Measurements from ENCODE around the gene ERI3. TPM values are rescaled to one million over a fixed set of nuclear protein-coding genes. Genes with fewer than 3 reads are reported as not detected.

ERI3 gene
- total RNA-seq, 1 donor from 2014 or later, result 96.1 TPM

DNA sequence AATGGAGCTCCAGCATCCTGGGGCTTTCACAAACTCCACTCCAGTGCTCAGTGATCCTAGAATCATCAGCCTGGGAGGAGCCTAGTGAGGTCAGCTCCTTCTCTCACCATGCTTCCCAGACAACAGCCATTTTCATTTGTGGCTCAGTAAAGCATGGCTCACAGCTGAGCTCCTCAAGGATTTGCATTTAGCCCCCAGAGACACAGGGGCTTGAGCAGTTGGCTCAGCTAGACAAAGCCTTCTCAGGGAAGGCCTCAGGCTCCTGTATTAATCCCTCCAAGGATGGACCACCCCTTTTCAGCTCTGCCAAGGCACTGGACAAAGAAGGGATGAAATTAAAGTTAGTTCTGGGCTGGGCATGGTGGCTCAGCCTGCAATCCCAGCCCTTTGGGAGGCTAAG lies 39.5 kb downstream of the ERI3 start:
- no peaks in the 10 kb centered on the region for H3K27me3 Mint-ChIP-seq
- peaks cover 22% of the 10 kb centered on the region for H3K36me3 Mint-ChIP-seq (ENCODE audit: insufficient read depth)
- H3K27ac Mint-ChIP-seq, result peak overlapping the region; percentile 41
- H3K9me3 Mint-ChIP-seq (ENCODE audit: low read depth), result no peaks in the 10 kb centered on the region
- TF ChIP-seq, protein P1, sequence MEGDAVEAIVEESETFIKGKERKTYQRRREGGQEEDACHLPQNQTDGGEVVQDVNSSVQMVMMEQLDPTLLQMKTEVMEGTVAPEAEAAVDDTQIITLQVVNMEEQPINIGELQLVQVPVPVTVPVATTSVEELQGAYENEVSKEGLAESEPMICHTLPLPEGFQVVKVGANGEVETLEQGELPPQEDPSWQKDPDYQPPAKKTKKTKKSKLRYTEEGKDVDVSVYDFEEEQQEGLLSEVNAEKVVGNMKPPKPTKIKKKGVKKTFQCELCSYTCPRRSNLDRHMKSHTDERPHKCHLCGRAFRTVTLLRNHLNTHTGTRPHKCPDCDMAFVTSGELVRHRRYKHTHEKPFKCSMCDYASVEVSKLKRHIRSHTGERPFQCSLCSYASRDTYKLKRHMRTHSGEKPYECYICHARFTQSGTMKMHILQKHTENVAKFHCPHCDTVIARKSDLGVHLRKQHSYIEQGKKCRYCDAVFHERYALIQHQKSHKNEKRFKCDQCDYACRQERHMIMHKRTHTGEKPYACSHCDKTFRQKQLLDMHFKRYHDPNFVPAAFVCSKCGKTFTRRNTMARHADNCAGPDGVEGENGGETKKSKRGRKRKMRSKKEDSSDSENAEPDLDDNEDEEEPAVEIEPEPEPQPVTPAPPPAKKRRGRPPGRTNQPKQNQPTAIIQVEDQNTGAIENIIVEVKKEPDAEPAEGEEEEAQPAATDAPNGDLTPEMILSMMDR (IDR thresholded peaks at IDR 0.05; ENCODE audit: unreplicated experiment), result no peak
- peaks cover 32% of the 10 kb centered on the region for H3K4me1 Mint-ChIP-seq (ENCODE audit: low read depth)
- no peak for DNase-seq (ENCODE audit: low spot score, unreplicated experiment)
- no peak overlapping the region for H3K4me3 Mint-ChIP-seq (ENCODE audit: low read depth)

DNA sequence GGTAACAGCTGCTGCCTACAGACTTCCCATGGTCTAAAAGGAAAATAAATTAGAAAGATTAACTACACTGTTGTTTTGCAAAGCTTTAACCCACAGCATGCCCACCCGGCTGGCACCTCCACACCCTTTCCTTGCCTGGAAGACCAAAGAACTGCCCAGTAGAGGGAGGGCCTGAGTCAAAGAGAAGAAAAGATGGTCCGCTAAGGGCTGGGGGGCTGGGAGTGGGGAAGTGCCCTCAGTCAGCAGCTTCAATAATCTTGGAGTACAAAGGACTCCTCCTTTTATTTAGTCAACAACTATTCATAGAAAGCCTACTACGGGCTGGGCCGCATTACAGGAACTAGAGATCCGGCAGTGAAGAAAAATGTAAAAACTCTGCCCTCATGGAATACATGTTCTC lies 40.6 kb downstream of the ERI3 start:
- peaks cover 32% of the 10 kb centered on the region for H3K4me1 Mint-ChIP-seq (ENCODE audit: low read depth)
- peaks cover 26% of the 10 kb centered on the region for H3K36me3 Mint-ChIP-seq (ENCODE audit: insufficient read depth)
- no peaks in the 10 kb centered on the region for H3K27me3 Mint-ChIP-seq
- TF ChIP-seq, protein P1 (IDR thresholded peaks at IDR 0.05; ENCODE audit: unreplicated experiment), result no peak
- H3K9me3 Mint-ChIP-seq (ENCODE audit: low read depth), result no peaks in the 10 kb centered on the region
- no peak overlapping the region for H3K4me3 Mint-ChIP-seq (ENCODE audit: low read depth)
- DNase-seq (ENCODE audit: low spot score, unreplicated experiment), result no peak
- H3K27ac Mint-ChIP-seq, result no peak overlapping the region

DNA sequence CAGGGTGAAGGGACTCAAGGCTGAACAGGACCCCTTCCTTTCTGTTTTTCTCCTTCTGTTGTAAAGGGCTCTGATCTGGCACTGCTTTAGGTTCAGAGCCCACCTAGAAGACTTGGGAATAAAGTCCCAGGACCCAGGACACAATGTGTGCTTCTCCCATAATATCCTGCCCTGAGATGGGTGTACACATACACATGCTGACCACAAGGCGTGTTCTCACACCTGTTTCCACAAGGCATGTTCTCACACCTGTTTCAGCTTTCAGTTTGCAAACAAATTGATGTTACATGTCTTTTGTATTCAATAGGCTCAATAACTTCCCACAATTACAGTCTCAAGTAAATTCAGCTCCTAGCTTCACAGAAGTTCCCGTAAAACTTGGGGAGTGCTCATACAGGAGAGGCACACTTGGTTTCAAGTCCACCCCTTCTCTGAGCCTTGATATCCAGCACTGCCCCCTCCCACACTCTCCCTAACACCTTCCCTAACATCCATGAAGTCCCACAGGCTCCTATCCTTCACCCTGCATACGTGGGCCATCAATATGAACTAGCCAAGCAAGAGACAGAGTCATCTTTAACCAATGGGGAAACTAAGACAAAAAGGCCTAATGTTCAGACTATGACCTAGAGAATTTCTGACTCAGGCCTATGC lies 41.7 kb downstream of the ERI3 start:
- no peaks in the 10 kb centered on the region for H3K9me3 Mint-ChIP-seq (ENCODE audit: low read depth)
- no peak overlapping the region for H3K4me3 Mint-ChIP-seq (ENCODE audit: low read depth)
- H3K27me3 Mint-ChIP-seq, result no peaks in the 10 kb centered on the region
- H3K36me3 Mint-ChIP-seq (ENCODE audit: insufficient read depth), result peaks cover 24% of the 10 kb centered on the region
- TF ChIP-seq, protein P1 (IDR thresholded peaks at IDR 0.05; ENCODE audit: unreplicated experiment), result no peak
- H3K4me1 Mint-ChIP-seq (ENCODE audit: low read depth), result peaks cover 38% of the 10 kb centered on the region
- H3K27ac Mint-ChIP-seq, result peak overlapping the region; percentile 87
- DNase-seq (ENCODE audit: low spot score, unreplicated experiment), result no peak

DNA sequence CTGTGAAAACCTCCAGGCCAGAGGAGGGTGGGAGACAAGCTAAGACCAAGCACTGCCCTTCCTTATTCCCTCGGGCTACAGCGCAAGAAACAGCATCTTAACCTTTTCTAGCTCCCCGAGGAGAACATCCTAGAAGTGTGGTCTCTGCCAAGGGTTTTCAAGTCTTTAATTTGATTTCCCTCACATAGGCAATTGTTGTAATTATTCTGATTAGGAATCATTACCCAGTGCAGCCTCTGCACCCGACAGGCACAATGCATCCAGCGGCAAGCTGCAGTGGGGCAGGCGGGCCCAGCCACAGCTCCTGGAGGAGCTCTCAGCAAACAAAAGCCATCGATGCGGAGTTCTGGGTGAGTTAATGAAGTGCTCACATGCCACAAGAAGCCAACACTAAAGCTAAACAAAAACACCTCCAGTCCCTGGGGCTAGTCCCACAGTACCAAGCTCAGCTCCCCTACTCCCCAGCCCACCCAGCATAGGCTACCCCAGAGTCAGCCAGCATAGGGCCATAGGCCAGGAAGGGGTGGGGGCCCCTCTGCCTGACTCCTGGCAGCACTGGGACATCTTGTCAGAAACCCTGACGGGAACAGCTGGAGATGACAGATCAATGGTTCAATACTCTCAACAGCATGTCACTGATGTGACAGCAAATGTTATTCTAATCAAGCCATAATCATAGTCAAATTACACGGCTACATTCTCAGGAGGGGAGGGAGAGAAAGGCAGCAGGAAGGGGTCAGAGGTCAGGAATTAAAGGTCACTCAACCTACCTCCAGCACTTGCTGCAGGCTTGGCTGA lies 42.5 kb downstream of the ERI3 start:
- H3K27me3 Mint-ChIP-seq, result no peaks in the 10 kb centered on the region
- H3K4me1 Mint-ChIP-seq (ENCODE audit: low read depth), result peaks cover 42% of the 10 kb centered on the region
- H3K9me3 Mint-ChIP-seq (ENCODE audit: low read depth), result no peaks in the 10 kb centered on the region
- peaks cover 27% of the 10 kb centered on the region for H3K36me3 Mint-ChIP-seq (ENCODE audit: insufficient read depth)
- no peak for DNase-seq (ENCODE audit: low spot score, unreplicated experiment)
- no peak overlapping the region for H3K4me3 Mint-ChIP-seq (ENCODE audit: low read depth)
- TF ChIP-seq, protein P1 (IDR thresholded peaks at IDR 0.05; ENCODE audit: unreplicated experiment), result no peak
- H3K27ac Mint-ChIP-seq, result no peak overlapping the region

DNA sequence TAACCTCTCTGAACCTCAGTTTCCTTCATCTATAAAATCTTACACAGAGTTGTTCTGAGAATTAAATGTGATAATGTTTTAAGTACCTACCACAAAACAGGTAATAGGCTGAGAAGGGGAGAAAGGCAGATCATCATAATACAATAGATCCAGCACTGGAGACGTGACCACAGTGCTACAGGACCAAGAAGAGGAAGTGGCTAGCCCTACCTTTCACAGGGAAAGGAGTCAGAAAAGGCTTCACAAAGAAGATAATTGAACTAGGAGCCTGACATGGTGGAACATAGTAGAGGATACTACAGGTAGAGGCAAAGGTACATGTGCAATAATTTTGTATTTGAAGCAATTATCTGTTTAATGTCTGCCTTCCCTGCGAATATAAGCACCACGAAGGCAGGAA lies 45.1 kb downstream of the ERI3 start:
- H3K27ac Mint-ChIP-seq, result no peak overlapping the region
- no peak overlapping the region for H3K4me3 Mint-ChIP-seq (ENCODE audit: low read depth)
- peaks cover 31% of the 10 kb centered on the region for H3K4me1 Mint-ChIP-seq (ENCODE audit: low read depth)
- no peak for DNase-seq (ENCODE audit: low spot score, unreplicated experiment)
- TF ChIP-seq, protein P1 (IDR thresholded peaks at IDR 0.05; ENCODE audit: unreplicated experiment), result no peak
- H3K9me3 Mint-ChIP-seq (ENCODE audit: low read depth), result no peaks in the 10 kb centered on the region
- H3K27me3 Mint-ChIP-seq, result no peaks in the 10 kb centered on the region
- H3K36me3 Mint-ChIP-seq (ENCODE audit: insufficient read depth), result peaks cover 38% of the 10 kb centered on the region

All from progenitor cell of endocrine pancreas (in vitro differentiated cells).